ENCODE measurements around the gene SFTPB.

SFTPB gene

GRCh38 chr2:85656468-85656867, 11.5 kb downstream of the SFTPB start:
- H3K4me2 ChIP-seq (ENCODE audit: insufficient read depth, low read length, poor library complexity, severe bottlenecking), result no peak overlapping the region
- H3K14ac ChIP-seq (ENCODE audit: low read length), result no peak overlapping the region
- H2BK5ac ChIP-seq (ENCODE audit: low read length), result no peak overlapping the region
- no peak for DNase-seq (ENCODE audit: low spot score)
- H2BK120ac ChIP-seq (ENCODE audit: low read depth, low read length), result no peak overlapping the region
- no peak overlapping the region for H3K4me3 ChIP-seq (ENCODE audit: low read length in 2 of 2)
- no peak overlapping the region for H3K23ac ChIP-seq (ENCODE audit: low read depth, low read length, poor library complexity)
- H2BK15ac ChIP-seq (ENCODE audit: low read length), result no peak overlapping the region
- no CpG with 5 or more reads among the region's 3 CpGs for WGBS, 2 donors (ENCODE audit: extremely low coverage in 2 of 2, insufficient read length in 2 of 2, insufficient replicate concordance in 1 of 2)
- no peak overlapping the region for H4K91ac ChIP-seq (ENCODE audit: low read depth, low read length, poor library complexity)
- no peaks in the 10 kb centered on the region for H3K79me1 ChIP-seq (ENCODE audit: low read depth, low read length)
- H3K9ac ChIP-seq (ENCODE audit: low read depth, low read length, poor library complexity), result no peak overlapping the region
- H3K36me3 ChIP-seq (replicated peaks in 1 of 2; ENCODE audit: control insufficient read depth in 2 of 2, insufficient read depth in 2 of 2, low read length in 2 of 2), result peaks cover 9 to 59% of the 10 kb centered on the region in 2 donors
- H3K27ac ChIP-seq (replicated peaks; ENCODE audit: low read length), result no peak overlapping the region
- H2BK12ac ChIP-seq (ENCODE audit: low read length), result no peak overlapping the region
- H2AK5ac ChIP-seq (ENCODE audit: low read depth, low read length), result no peak overlapping the region
- H3K4ac ChIP-seq (ENCODE audit: low read length), result no peak overlapping the region
- H4K8ac ChIP-seq (ENCODE audit: low read depth, low read length), result no peak overlapping the region
- no peak overlapping the region for H3K18ac ChIP-seq (ENCODE audit: low read length)
- no peak overlapping the region for H2AFZ ChIP-seq (ENCODE audit: low read length)
- H3K4me1 ChIP-seq (ENCODE audit: control insufficient read depth in 2 of 2, insufficient read depth in 1 of 2, low read depth in 1 of 2, low read length in 2 of 2), result no peaks in the 10 kb centered on the region
- H3K27me3 ChIP-seq (ENCODE audit: control insufficient read depth in 3 of 3, insufficient read depth in 3 of 3, low read depth in 1 of 3, low read length in 3 of 3), result no peaks in the 10 kb centered on the region
- H3K9me3 ChIP-seq (replicated peaks in 1 of 2; ENCODE audit: control insufficient read depth in 2 of 2, insufficient read depth in 1 of 2, low read depth in 1 of 2, low read length in 2 of 2), result no peaks in the 10 kb centered on the region

- Histone ChIP-seq H3K4ac (ENCODE audit: low read length) (no peak overlapping the region), H2AFZ (ENCODE audit: low read length) (no peak overlapping the region), H2BK120ac (ENCODE audit: low read depth, low read length) (no peak overlapping the region), H3K14ac (ENCODE audit: low read length) (no peak overlapping the region), H3K79me1 (ENCODE audit: low read depth, low read length) (no peaks in the 10 kb centered on the region), H2BK15ac (ENCODE audit: low read length) (no peak overlapping the region), H3K4me2 (ENCODE audit: insufficient read depth, low read length, poor library complexity, severe bottlenecking) (no peak overlapping the region), H4K8ac (ENCODE audit: low read depth, low read length) (no peak overlapping the region), H3K27ac (replicated peaks; ENCODE audit: low read length) (no peak overlapping the region), H3K4me1 (ENCODE audit: control insufficient read depth in 2 of 2, insufficient read depth in 1 of 2, low read depth in 1 of 2, low read length in 2 of 2) (no peaks in the 10 kb centered on the region), H3K4me3 (ENCODE audit: low read length in 2 of 2) (no peak overlapping the region), H2BK5ac (ENCODE audit: low read length) (no peak overlapping the region), H4K91ac (ENCODE audit: low read depth, low read length, poor library complexity) (no peak overlapping the region), H3K18ac (ENCODE audit: low read length) (no peak overlapping the region), H2BK12ac (ENCODE audit: low read length) (no peak overlapping the region), H2AK5ac (ENCODE audit: low read depth, low read length) (no peak overlapping the region), H3K9me3 (replicated peaks in 1 of 2; ENCODE audit: control insufficient read depth in 2 of 2, insufficient read depth in 1 of 2, low read depth in 1 of 2, low read length in 2 of 2) (no peaks in the 10 kb centered on the region), H3K36me3 (replicated peaks in 1 of 2; ENCODE audit: control insufficient read depth in 2 of 2, insufficient read depth in 2 of 2, low read length in 2 of 2) (peaks cover 13 to 64% of the 10 kb centered on the region in 2 donors), H3K9ac (ENCODE audit: low read depth, low read length, poor library complexity) (no peak overlapping the region), H3K23ac (ENCODE audit: low read depth, low read length, poor library complexity) (no peak overlapping the region), H3K27me3 (ENCODE audit: control insufficient read depth in 3 of 3, insufficient read depth in 3 of 3, low read depth in 1 of 3, low read length in 3 of 3) (no peaks in the 10 kb centered on the region)
- WGBS, 2 donors (ENCODE audit: extremely low coverage in 2 of 2, insufficient read length in 2 of 2, insufficient replicate concordance in 1 of 2), result no CpG with 5 or more reads among the region's 7 CpGs
- DNase-seq (ENCODE audit: low spot score), result no peak
These were observed 12.0 kb downstream of the SFTPB start for GRCh38 chr2:85655961-85656417.

GRCh38 chr2:85653996-85654395, 14.0 kb downstream of the SFTPB start:
- no peak overlapping the region for H4K91ac ChIP-seq (ENCODE audit: low read depth, low read length, poor library complexity)
- H3K9ac ChIP-seq (ENCODE audit: low read depth, low read length, poor library complexity), result no peak overlapping the region
- H2BK120ac ChIP-seq (ENCODE audit: low read depth, low read length), result no peak overlapping the region
- peaks cover 28 to 78% of the 10 kb centered on the region in 2 donors for H3K36me3 ChIP-seq (replicated peaks in 1 of 2; ENCODE audit: control insufficient read depth in 2 of 2, insufficient read depth in 2 of 2, low read length in 2 of 2)
- H2AFZ ChIP-seq (ENCODE audit: low read length), result no peak overlapping the region
- DNase-seq (ENCODE audit: low spot score), result no peak
- no peak overlapping the region for H2BK5ac ChIP-seq (ENCODE audit: low read length)
- H3K23ac ChIP-seq (ENCODE audit: low read depth, low read length, poor library complexity), result no peak overlapping the region
- H3K27me3 ChIP-seq (ENCODE audit: control insufficient read depth in 3 of 3, insufficient read depth in 3 of 3, low read depth in 1 of 3, low read length in 3 of 3), result no peaks in the 10 kb centered on the region
- H3K4ac ChIP-seq (ENCODE audit: low read length), result no peak overlapping the region
- H2BK12ac ChIP-seq (ENCODE audit: low read length), result no peak overlapping the region
- no peak overlapping the region for H3K4me2 ChIP-seq (ENCODE audit: insufficient read depth, low read length, poor library complexity, severe bottlenecking)
- H2BK15ac ChIP-seq (ENCODE audit: low read length), result no peak overlapping the region
- no peaks in the 10 kb centered on the region for H3K4me1 ChIP-seq (ENCODE audit: control insufficient read depth in 2 of 2, insufficient read depth in 1 of 2, low read depth in 1 of 2, low read length in 2 of 2)
- H3K27ac ChIP-seq (replicated peaks; ENCODE audit: low read length), result no peak overlapping the region
- peaks cover 2% of the 10 kb centered on the region for H3K79me1 ChIP-seq (ENCODE audit: low read depth, low read length)
- no peak overlapping the region for H2AK5ac ChIP-seq (ENCODE audit: low read depth, low read length)
- no peak overlapping the region for H3K14ac ChIP-seq (ENCODE audit: low read length)
- no peak overlapping the region for H3K4me3 ChIP-seq (ENCODE audit: low read length in 2 of 2)
- no peaks in the 10 kb centered on the region for H3K9me3 ChIP-seq (replicated peaks in 1 of 2; ENCODE audit: control insufficient read depth in 2 of 2, insufficient read depth in 1 of 2, low read depth in 1 of 2, low read length in 2 of 2)
- WGBS, 2 donors (ENCODE audit: extremely low coverage in 2 of 2, insufficient read length in 2 of 2, insufficient replicate concordance in 1 of 2), result no CpG with 5 or more reads among the region's 3 CpGs
- no peak overlapping the region for H4K8ac ChIP-seq (ENCODE audit: low read depth, low read length)
- no peak overlapping the region for H3K18ac ChIP-seq (ENCODE audit: low read length)

- Histone ChIP-seq H3K27ac (replicated peaks; ENCODE audit: low read length) (no peak overlapping the region), H2AK5ac (ENCODE audit: low read depth, low read length) (no peak overlapping the region), H3K9ac (ENCODE audit: low read depth, low read length, poor library complexity) (no peak overlapping the region), H4K91ac (ENCODE audit: low read depth, low read length, poor library complexity) (no peak overlapping the region), H3K23ac (ENCODE audit: low read depth, low read length, poor library complexity) (no peak overlapping the region), H3K4ac (ENCODE audit: low read length) (no peak overlapping the region), H2BK5ac (ENCODE audit: low read length) (no peak overlapping the region), H3K4me1 (ENCODE audit: control insufficient read depth in 2 of 2, insufficient read depth in 1 of 2, low read depth in 1 of 2, low read length in 2 of 2) (no peaks in the 10 kb centered on the region), H4K8ac (ENCODE audit: low read depth, low read length) (no peak overlapping the region), H3K14ac (ENCODE audit: low read length) (no peak overlapping the region), H3K4me3 (ENCODE audit: low read length in 2 of 2) (no peak overlapping the region), H3K18ac (ENCODE audit: low read length) (no peak overlapping the region), H3K36me3 (replicated peaks in 1 of 2; ENCODE audit: control insufficient read depth in 2 of 2, insufficient read depth in 2 of 2, low read length in 2 of 2) (peaks cover 44 to 86% of the 10 kb centered on the region in 2 donors), H2BK15ac (ENCODE audit: low read length) (no peak overlapping the region), H2BK120ac (ENCODE audit: low read depth, low read length) (no peak overlapping the region), H2BK12ac (ENCODE audit: low read length) (no peak overlapping the region), H3K27me3 (ENCODE audit: control insufficient read depth in 3 of 3, insufficient read depth in 3 of 3, low read depth in 1 of 3, low read length in 3 of 3) (no peaks in the 10 kb centered on the region), H2AFZ (ENCODE audit: low read length) (no peak overlapping the region), H3K9me3 (replicated peaks in 1 of 2; ENCODE audit: control insufficient read depth in 2 of 2, insufficient read depth in 1 of 2, low read depth in 1 of 2, low read length in 2 of 2) (peaks cover 0 to 1% of the 10 kb centered on the region in 2 donors), H3K79me1 (ENCODE audit: low read depth, low read length) (peaks cover 2% of the 10 kb centered on the region), H3K4me2 (ENCODE audit: insufficient read depth, low read length, poor library complexity, severe bottlenecking) (no peak overlapping the region)
- no CpG with 5 or more reads among the region's 2 CpGs for WGBS, 2 donors (ENCODE audit: extremely low coverage in 2 of 2, insufficient read length in 2 of 2, insufficient replicate concordance in 1 of 2)
- no peak for DNase-seq (ENCODE audit: low spot score)
These were observed 15.9 kb downstream of the SFTPB start for GRCh38 chr2:85652056-85652455.
